ENCODE measurements around the gene ROPN1.
"Not testable (repeated sequence)": the region's sequence is repeated elsewhere in the genome, so short reads cannot be mapped to it uniquely, and the experiment has no call there.

Gene ROPN1

DNA sequence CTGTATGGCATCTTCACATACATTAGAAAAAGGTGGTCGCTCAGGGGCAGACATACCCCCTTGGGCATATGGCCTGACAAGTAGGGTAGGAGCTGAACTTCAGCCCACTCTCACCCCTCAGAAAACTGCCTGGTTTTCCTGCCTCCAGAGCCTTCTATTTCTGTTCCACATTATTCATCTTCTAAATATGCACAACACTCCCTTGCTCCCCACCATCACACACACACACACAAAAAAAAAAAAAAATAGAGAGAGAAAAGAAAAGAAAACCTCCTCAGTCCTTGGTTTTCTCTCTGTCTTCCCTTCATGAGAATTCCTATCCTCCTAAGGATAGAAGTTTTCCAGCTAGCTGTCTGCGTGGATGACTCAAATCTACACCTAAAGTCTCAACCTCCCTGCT lies 5.6 kb upstream of the ROPN1 start:
- DNase-seq (ENCODE audit: low read depth, low spot score), result no peak

DNA sequence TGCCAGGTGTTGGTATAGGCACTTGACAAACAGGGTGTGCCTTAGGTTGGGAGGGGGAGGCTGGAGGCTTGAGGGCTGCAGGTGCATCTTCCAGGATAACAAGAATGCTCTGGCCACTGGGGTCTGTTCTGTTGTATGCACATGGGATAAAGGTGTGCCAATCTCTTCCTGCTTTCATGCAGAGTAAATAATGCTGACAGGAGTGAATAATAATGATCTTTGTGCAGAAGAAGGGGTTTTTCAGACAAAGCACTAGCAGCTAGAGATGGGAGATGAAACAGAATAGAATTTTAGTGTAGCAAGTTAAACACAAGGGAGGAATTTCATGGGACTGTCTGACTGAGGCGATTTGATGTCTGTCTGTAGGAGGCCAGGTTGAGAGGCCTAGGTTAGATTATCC lies 1.9 kb upstream of the ROPN1 start:
- no peak for DNase-seq (ENCODE audit: low read depth, low spot score)

GRCh38 chr3:123986427-123986826 lies 5.5 kb downstream of the ROPN1 start:
- no peak for DNase-seq (ENCODE audit: low read depth, low spot score)

- DNase-seq (ENCODE audit: low read depth, low spot score), result no peak
Measured at GRCh38 chr3:123984957-123985356, 7.0 kb downstream of the ROPN1 start.

- no peak for DNase-seq (ENCODE audit: low read depth, low spot score)
Measured at GRCh38 chr3:123984350-123984749, 7.6 kb downstream of the ROPN1 start.

GRCh38 chr3:123981317-123981716 lies 10.6 kb downstream of the ROPN1 start:
- DNase-seq (ENCODE audit: low read depth, low spot score), result not testable (repeated sequence)

GRCh38 chr3:123980539-123980938 lies 11.4 kb downstream of the ROPN1 start:
- no peak for DNase-seq (ENCODE audit: low read depth, low spot score)

DNA sequence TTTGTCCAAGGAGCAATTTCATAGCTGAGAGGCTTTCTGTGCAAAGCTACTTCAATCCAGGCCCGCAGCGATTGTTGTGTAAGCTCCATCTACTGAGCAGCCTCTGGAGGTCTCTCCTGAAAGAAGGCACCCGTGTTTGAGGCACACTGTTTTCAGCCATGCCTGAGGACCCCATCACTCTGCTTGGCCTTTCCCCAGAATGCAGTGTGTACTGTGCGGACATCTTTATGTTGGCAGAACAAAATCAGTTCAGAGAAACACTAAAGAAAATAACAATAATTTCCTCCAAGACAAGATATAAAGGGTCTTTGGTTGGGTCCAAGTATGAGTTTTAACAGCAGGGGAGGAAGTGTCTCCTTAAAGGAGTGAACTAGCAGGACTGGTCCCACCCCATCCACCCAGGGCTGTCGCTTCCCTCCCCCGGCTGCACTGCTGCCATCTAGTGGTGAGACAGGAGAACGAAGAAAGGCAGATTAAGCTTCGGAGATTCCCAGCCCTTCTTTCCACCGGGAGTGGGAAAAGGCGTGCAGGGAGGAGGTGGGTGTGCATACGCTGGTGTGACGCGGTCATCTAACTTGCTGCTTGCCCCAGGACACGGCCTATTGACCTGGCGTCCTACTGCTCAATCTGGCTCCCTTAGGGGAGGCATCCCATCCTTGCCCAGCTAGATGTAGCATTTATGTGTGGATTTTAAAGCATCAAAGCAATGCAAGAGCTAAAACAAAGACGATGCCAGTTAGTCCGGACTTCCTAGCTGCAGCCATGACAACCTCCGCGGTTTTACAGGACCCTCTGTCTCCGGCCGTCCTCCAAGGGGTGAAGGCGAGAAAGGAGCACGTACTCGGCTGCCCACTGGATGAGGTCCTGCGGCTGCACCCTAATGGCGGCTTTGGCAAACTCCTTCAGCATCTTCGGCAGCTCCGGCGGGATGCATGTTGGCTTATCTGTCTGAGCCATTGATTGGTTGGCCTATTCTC lies 12.1 kb downstream of the ROPN1 start:
- peak; percentile 55 for DNase-seq (ENCODE audit: low read depth, low spot score)

GRCh38 chr3:123976904-123977303 lies 15.0 kb downstream of the ROPN1 start:
- DNase-seq (ENCODE audit: low read depth, low spot score), result not testable (repeated sequence)

DNA sequence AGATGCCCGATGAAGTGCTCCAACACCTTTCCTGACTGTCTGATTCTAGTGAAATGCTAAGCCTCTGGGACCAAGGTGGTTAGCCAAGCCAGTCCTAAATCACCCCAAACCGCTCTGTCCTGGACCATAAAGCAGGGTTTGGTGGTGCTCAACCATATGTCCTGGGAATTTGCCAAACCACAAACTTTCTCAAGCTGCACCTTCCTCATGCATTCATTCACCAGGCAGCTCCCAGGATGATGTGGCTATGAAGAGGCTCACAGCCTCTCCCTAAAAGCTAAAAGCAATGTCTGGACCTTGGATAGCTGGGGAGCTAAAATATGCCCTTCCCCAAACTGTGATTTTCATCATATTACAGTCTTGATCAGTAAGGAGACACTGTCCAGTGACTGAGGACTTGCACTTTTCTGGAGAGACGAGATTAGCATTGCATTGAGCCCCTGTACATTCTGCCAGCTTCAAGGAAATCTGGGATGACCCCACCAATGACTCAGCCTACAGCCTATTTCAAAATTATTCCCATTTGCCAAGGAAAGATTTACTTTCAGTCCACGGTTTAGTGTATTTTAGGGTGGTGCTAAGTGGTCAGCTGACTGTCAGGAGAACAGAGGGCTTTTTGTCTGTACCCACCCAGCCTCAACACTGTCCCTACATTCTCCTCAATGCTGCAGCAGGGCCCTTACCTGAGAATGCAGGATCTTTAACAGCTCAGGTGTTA lies 15.6 kb downstream of the ROPN1 start:
- DNase-seq (ENCODE audit: low read depth, low spot score), result not testable (repeated sequence)

DNA sequence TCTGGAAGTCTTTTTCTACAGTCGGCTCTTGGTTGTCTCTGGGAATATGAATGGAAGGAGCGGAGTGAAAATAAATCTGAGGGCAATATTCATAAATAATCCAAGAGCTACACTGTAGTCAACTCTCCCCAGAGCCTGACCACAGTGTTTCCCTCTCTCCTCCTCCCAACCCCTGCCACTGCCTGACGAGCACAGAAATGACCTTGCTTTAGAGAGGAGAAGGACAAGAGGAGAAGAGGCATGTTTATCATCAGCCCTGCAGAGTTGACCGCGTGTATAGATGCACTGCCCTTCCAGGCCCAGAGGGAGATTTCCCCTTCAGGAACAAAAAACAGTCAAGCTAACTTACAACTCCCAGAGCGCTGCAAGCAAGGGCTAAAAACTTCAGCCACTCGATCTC lies 16.9 kb downstream of the ROPN1 start:
- DNase-seq (ENCODE audit: low read depth, low spot score), result not testable (repeated sequence)

- no peak for DNase-seq (ENCODE audit: low read depth, low spot score)
Measured at GRCh38 chr3:123971406-123971805, 20.5 kb downstream of the ROPN1 start.

DNA sequence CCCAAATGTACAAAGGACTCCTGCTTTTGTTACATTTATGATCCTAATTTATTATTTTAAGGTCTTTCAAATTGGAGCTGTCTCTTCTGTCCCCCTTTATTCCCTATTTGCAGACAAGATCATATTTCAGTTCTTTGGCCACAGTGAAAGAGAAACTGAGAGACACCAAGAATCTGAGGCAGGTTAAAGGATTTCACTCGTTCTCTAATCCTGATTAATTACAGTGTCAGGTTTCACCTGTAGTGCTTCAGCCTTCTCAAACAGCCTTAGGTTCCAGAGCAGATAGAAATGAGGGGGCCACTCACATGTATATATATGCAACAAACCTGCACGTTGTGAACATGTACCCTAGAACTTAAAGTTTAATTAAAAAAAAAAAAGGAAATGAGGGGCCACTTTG lies 24.7 kb downstream of the ROPN1 start:
- DNase-seq (ENCODE audit: low read depth, low spot score), result not testable (repeated sequence)

DNA sequence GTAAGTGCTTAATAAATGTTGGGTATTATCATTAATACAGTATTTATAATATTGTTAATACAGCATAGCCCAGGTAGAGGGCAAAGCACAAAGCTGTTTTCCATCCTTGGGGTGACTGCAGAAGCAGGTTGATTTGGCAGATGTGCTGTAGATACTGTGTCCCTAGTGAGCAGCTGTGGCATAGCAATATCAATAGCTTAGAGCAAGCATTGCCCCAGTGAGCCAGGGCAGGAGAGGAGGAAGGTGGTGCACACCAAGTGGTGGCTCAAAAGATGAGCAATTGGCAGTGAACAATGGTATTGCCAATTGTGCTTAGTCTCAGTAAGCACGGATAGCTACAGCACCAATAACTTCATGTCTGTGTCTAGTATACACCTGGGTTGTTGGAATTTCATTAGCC lies 25.1 kb downstream of the ROPN1 start:
- not testable (repeated sequence) for DNase-seq (ENCODE audit: low read depth, low spot score)

DNA sequence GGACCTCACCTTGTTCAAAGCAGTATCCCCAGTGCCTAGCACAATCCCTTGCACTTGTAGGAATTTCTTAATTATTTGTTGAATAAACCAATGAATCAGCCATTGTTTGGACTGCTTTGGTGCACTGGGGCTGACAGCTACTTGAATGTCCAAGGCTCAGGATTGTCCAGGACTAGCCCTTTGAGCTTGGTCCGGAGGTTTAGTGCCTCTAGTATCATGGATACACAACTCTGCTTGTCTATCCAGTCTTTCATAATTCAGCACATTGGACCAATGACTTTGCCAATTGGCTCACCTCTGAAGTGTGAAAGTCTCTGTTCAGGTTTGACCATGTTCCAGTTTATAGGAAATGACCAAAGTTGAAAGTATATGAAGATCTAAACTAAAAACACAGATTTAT lies 27.1 kb downstream of the ROPN1 start:
- not testable (repeated sequence) for DNase-seq (ENCODE audit: low read depth, low spot score)

- DNase-seq (ENCODE audit: low read depth, low spot score), result no peak
Measured at GRCh38 chr3:123961508-123961856, 30.4 kb downstream of the ROPN1 start.

- DNase-seq (ENCODE audit: low read depth, low spot score), result peak; percentile 98
Measured at GRCh38 chr3:123960781-123961507, 31.0 kb downstream of the ROPN1 start, which contains the start of gene CCDC14. Gene CCDC14 (minus strand): TSS chr3:123961229. CDS start chr3:123961173, 56 bp downstream.

- no peak for DNase-seq (ENCODE audit: low read depth, low spot score)
Measured at GRCh38 chr3:123953735-123954134, 38.2 kb downstream of the ROPN1 start.

GRCh38 chr3:123952844-123953520 lies 38.9 kb downstream of the ROPN1 start:
- no peak for DNase-seq (ENCODE audit: low read depth, low spot score)

GRCh38 chr3:123951522-123952447 lies 40.1 kb downstream of the ROPN1 start:
- no peak for DNase-seq (ENCODE audit: low read depth, low spot score)
